Stomach (tissue), 9 donors: ENCODE results near the gene KLHDC7B. TPM values are rescaled to one million over a fixed set of nuclear protein-coding genes. Genes with fewer than 3 reads are reported as not detected.
"Not testable (repeated sequence)": the region's sequence is repeated elsewhere in the genome, so short reads cannot be mapped to it uniquely, and the experiment has no call there.

Experiments used
- DNase-seq, 2 donors: peaks; one replicate each; pipeline versions ENCODE4 v3.0.0 to v3.0.0-alpha.2; 2013 to 2019
- H3K27ac ChIP-seq, 5 donors: fragments of 200-600 bp in 4 of 5; sonication (generic) in 4 of 5; one replicate each; pipeline ENCODE4 v1.5.1; 2013 to 2019; ENCODE audit warnings: mild to moderate bottlenecking in 1 of 5, moderate library complexity in 1 of 5
- H3K27me3 ChIP-seq, 3 donors: fragments of 200-600 bp; sonication (generic); one replicate each; pipeline ENCODE4 v1.5.1; 2017 to 2019; ENCODE audit warnings: mixed run types in 1 of 3
- H3K36me3 ChIP-seq, 4 donors: fragments of 200-600 bp; sonication (generic); 1 replicate in 3 of 4; 2 replicates in 1 of 4; pipeline ENCODE4 v1.5.1; 2016 to 2019
- H3K4me1 ChIP-seq, 4 donors: fragments of 200-600 bp; sonication (generic); one replicate each; pipeline ENCODE4 v1.5.1; 2016 to 2019
- H3K4me3 ChIP-seq, 4 donors: fragments of 200-600 bp; sonication (generic) in 3 of 4; one replicate each; pipeline ENCODE4 v1.5.1; 2016 to 2019; ENCODE audit warnings: mild to moderate bottlenecking in 1 of 4
- H3K9me3 ChIP-seq, 4 donors: fragments of 200-600 bp; sonication (generic); one replicate each; pipeline ENCODE4 v1.5.1; 2016 to 2019
- EP300 ChIP-seq: sonication (generic); formaldehyde crosslinking; IDR thresholded peaks from one replicate; pipeline ENCODE4 v1.6.1; 2017; ENCODE audit warnings: antibody characterized with exemption
- POLR2A ChIP-seq, 4 donors: fragments of 450-650 bp; IDR thresholded peaks; one replicate each; pipeline ENCODE4 v1.6.1; 2016; ENCODE audit warnings: antibody characterized with exemption in 4 of 4, control low read depth in 2 of 4, mild to moderate bottlenecking in 1 of 4, moderate library complexity in 1 of 4
- POLR2AphosphoS5 ChIP-seq, 3 donors: sonication (generic); formaldehyde crosslinking; IDR thresholded peaks; one replicate each; pipeline ENCODE4 v1.6.1; 2016; ENCODE audit warnings: antibody characterized with exemption in 3 of 3
- WGBS, 5 donors: extraction: QIAGEN DNeasy Blood & Tissue Kit in 3 of 5; methylation state at CpG; one replicate each; pipeline versions ENCODE4 v1.1.5 to v1.1.7; 2013 to 2018; 5-methylcytosine and 5-hydroxymethylcytosine counted together
- intact Hi-C: fragments of 100-400 bp; cut with DNase I; formaldehyde crosslinking; loops from one replicate; pipeline ENCODE4 v1.15.1; 2023; ENCODE audit warnings: low total_unique reads
- polyA plus RNA-seq, 3 donors: library from polyadenylated mRNA; stranded (reverse); fragments of 200-250 nt; gene quantifications; one replicate each; pipeline ENCODE4 v1.2.3, GENCODE V29; 2013
- total RNA-seq, 5 donors: library from RNA; depleted of rRNA; stranded (reverse); fragments of >200 nt; gene quantifications; one replicate each; pipeline versions ENCODE4 v1.1.0 to v1.2.3, GENCODE V29; 2014 to 2016
- TF ChIP-seq, protein P1 (sequence below), 7 experiments: fragments of 450-650 bp in 4 of 7; fragments of 200-600 bp in 3 of 7; sonication (generic) in 3 of 7; IDR thresholded peaks; one replicate each; pipeline ENCODE4 v1.5.1; 2016 to 2019; ENCODE audit warnings: antibody characterized with exemption in 7 of 7, control low read depth in 2 of 7, mild to moderate bottlenecking in 1 of 7
- donor health status: healthy with polysubstance abuse.
- donor health status: Bipolar disorder and iron deficiency.
- donor health status: healthy.

The KLHDC7B gene
- total and polyA plus RNA-seq, 8 donors, result 0.25 to 0.46 TPM; not detected in 6

DNA sequence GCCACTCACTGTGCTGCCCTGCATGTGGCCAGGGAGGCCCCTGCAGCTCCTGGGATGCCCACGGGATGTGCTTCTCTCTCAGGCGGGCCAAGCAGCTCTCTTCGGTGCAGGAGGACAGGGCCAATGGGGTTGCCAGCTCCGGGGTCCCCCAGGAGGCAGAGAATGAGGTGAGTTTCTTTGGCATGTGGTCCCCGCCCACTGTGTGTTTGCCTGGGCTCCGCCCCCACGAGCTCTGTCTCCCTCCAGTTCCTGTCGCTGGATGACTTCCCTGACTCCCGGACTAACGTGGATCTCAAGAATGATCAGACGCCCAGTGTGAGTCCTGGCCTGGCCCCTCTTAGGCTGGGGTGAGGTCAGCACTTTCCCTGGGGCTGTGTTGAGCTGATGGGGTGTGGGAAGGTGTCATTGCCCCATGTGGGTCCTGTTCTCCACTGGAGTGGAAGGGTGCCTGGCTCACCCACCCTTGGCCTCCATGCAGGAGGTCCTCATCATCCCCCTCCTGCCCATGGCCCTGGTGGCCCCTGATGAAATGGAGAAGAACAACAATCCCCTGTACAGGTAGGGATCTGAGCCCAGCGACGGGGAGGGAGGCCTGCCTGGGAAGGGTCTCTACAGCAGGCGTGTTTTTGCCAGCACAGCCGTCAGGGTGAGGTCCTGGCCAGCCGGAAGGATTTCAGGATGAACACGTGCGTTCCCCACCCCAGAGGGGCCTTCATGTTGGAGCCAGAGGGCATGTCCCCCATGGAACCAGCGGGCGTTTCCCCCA is 28.0 kb upstream of the KLHDC7B start:
- TF ChIP-seq EP300 (no peak), POLR2AphosphoS5 (IDR thresholded peaks at IDR 0.05) (no peak), POLR2A (IDR thresholded peaks at IDR 0.05) (no peak)
- TF ChIP-seq, protein P1, sequence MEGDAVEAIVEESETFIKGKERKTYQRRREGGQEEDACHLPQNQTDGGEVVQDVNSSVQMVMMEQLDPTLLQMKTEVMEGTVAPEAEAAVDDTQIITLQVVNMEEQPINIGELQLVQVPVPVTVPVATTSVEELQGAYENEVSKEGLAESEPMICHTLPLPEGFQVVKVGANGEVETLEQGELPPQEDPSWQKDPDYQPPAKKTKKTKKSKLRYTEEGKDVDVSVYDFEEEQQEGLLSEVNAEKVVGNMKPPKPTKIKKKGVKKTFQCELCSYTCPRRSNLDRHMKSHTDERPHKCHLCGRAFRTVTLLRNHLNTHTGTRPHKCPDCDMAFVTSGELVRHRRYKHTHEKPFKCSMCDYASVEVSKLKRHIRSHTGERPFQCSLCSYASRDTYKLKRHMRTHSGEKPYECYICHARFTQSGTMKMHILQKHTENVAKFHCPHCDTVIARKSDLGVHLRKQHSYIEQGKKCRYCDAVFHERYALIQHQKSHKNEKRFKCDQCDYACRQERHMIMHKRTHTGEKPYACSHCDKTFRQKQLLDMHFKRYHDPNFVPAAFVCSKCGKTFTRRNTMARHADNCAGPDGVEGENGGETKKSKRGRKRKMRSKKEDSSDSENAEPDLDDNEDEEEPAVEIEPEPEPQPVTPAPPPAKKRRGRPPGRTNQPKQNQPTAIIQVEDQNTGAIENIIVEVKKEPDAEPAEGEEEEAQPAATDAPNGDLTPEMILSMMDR (IDR thresholded peaks at IDR 0.05), result no peak
- Histone ChIP-seq H3K36me3 (peaks cover 39 to 76% (median 70%) of the 10 kb centered on the region in 4 donors), H3K27ac (no peak overlapping the region), H3K9me3 (no peaks in the 10 kb centered on the region), H3K4me3 (no peak overlapping the region), H3K27me3 (no peaks in the 10 kb centered on the region), H3K4me1 (peaks cover 0 to 4% (median 0%) of the 10 kb centered on the region in 4 donors)
- intact Hi-C loops, result no loop called here
- WGBS, 5 donors, result 77 to 89% (median 82%) methylated on average over 11 to 20 of the region's 20 CpGs
- no peak for DNase-seq

DNA sequence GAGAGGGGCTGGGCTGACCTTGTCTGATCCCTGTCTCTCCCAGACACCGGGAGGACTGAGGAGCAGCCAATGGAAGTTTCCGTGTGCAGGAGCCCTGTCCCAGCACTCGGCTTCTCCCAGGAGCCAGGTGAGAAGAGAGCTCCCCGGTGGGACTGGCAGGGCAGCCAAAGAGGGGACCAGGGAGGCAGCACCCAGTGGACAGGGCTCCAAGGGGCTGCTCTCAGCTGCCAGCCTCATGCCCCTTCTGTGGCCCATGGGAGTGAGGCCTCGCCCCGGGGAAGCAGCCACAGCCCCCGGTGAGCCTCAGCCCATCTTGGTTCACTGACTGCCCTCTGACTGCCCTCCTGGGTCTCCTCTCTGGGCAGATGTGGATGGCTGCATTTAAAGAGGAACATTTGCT is 27.1 kb upstream of the KLHDC7B start:
- peaks cover 49 to 86% (median 79%) of the 10 kb centered on the region in 4 donors for H3K36me3 ChIP-seq
- H3K27ac ChIP-seq, result no peak overlapping the region
- WGBS, 5 donors, result 93 to 97% (median 94%) methylated on average over 6 to 7 of the region's 7 CpGs
- TF ChIP-seq POLR2AphosphoS5 (IDR thresholded peaks at IDR 0.05), result no peak
- TF ChIP-seq POLR2A (IDR thresholded peaks at IDR 0.05), result no peak
- TF ChIP-seq, protein P1 (IDR thresholded peaks at IDR 0.05), result no peak
- TF ChIP-seq EP300, result no peak
- intact Hi-C loops, result no loop called here
- peaks cover 0 to 10% (median 6%) of the 10 kb centered on the region in 4 donors for H3K4me1 ChIP-seq
- no peak overlapping the region for H3K4me3 ChIP-seq
- no peak for DNase-seq
- H3K27me3 ChIP-seq, result no peaks in the 10 kb centered on the region
- no peaks in the 10 kb centered on the region for H3K9me3 ChIP-seq

- H3K27ac ChIP-seq, result no peak overlapping the region
- intact Hi-C loops, result no loop called here
- DNase-seq, result no peak
- H3K36me3 ChIP-seq, result peaks cover 52 to 91% (median 84%) of the 10 kb centered on the region in 4 donors
- WGBS, 5 donors, result 95 to 100% (median 97%) methylated on average over 5 to 8 of the region's 8 CpGs
- H3K4me1 ChIP-seq, result peaks cover 4 to 15% (median 12%) of the 10 kb centered on the region in 4 donors
- H3K27me3 ChIP-seq, result no peaks in the 10 kb centered on the region
- H3K4me3 ChIP-seq, result no peak overlapping the region
- no peaks in the 10 kb centered on the region for H3K9me3 ChIP-seq
- no peak for TF ChIP-seq POLR2A (IDR thresholded peaks at IDR 0.05)
- TF ChIP-seq, protein P1 (IDR thresholded peaks at IDR 0.05), result no peak
- TF ChIP-seq POLR2AphosphoS5 (IDR thresholded peaks at IDR 0.05), result no peak
- TF ChIP-seq EP300, result no peak
These were observed 26.5 kb upstream of the KLHDC7B start for GRCh38 chr22:50519151-50519550.

DNA sequence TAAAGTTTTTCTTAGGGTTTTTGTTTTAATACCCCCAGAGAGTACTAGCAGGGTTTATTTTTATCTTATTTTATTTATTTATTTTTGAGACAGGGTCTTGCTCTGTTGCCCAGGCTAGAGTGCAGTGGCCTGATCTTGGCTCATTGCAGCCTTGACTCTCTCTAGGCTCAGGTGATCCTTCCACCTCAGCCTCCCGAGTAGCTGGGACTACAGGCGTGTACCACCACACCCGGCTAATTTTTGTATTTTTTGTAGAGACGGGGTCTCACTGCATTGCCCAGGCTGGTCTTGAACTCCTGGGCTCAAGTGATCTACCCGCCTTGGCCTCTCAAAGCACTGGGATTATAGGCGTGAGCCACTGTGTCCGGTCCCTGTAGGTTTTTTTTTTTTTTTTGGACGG is 25.5 kb upstream of the KLHDC7B start:
- H3K27me3 ChIP-seq, DNase-seq, H3K4me3 ChIP-seq, H3K27ac ChIP-seq, H3K9me3 ChIP-seq, intact Hi-C loops: not testable (repeated sequence)
- H3K4me1 ChIP-seq, result peaks cover 14 to 25% (median 22%) of the 10 kb centered on the region in 4 donors
- peaks cover 52 to 84% (median 82%) of the 10 kb centered on the region in 4 donors for H3K36me3 ChIP-seq
- 97 to 100% (median 98%) methylated on average over 8 of the region's 8 CpGs for WGBS, 5 donors
